ENCODE measurements around the gene ZNF141.
"Not testable (repeated sequence)": the region's sequence is repeated elsewhere in the genome, so short reads cannot be mapped to it uniquely, and the experiment has no call there.

The ZNF141 gene

DNA sequence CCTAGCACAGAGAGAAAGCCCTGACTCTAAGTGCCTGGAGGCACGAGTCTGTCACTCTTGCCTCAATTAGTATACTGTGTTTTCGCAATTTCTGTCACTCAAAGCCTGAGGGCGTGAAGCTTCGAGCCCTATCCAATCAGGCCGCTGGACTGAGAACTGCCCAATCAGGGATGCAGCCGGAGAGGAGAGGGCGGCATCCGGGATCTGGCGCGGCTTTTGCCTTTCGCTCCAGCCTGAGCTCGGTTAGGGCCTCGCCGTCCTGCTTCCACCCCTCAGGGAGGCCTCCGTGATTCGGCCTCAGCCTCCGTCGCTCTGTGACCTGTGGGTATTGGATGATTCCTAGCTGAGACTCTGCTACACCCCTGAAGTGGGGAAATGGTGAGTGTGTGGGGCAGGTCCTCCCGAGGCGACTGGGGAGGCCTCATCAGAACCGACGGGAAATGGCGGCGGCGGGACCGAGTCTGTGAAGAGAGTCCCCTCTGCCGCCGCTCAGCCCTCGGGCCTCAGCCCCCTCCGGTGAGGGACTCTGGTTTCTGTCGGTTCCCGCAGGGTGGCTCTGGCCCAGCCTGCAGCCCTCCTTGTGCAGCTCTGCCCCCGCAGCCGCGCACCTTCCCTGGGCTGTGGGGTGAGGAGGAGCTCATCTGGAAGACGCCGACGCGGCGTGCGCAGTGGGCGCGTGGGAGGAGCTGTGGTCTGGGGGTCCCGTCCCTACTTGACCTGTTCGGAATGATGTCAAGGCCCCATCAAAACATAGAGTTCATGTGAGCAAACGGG is 48.5 kb downstream of the ZNF141 start:
- DNase-seq, result no peak

DNA sequence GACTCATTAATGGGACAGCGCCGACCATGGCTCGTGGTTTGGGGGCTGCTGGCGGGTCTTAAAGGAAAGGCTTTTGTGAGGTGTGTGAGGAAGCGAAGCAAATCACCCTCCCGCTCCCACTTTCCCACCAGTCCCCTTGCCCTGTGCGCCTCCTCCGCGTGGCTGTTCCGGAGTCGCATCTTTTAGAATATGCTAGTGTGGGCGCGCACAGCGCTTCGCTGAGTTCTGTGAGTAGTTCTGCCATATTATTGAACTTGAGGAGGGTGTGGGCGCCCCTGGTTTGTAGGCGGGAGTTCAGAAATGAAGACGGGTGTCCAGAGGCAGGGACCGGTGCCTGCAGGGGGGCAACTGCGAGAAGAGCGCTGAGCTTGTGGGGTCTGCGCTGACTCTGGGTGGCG is 49.1 kb downstream of the ZNF141 start:
- DNase-seq, result no peak

DNA sequence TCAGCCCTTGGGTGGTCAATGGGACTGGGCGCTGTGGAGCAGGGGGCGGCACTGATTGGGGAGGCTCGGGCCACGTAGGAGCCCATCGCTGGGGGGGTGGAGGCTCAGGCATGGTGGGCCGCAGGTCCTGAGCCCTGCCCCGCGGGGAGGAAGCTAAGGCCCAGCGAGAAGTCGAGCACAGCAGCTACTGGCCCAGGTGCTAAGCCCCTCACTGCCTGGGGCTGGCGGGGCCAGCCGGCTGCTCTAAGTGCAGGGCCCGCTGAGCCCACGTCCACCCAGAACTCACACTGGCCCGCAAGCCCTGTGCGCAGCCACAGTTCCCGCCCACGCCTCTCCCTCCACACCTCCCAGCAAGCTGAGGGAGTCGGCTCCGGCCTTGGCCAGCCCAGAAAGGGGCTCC is 66.4 kb downstream of the ZNF141 start:
- DNase-seq, result no peak

DNA sequence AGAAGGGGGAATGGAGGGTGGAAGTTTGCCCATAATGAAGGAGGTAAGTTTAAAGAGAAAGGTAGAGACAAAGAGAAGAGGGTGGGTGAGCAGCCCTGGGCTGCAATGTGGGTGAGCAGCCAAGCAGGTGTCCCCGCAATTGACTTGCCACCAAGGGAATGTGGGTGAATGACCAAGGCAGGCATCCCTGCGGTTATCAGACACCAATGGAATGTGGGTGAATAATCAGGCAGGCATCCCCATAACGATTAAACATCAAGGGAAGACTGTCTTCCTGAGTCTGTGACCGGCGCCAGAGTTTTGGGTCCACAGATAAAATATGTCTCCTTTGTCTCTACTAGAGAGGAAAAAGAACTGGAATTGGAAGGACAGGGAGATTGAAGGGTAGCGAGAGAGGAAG is 70.7 kb downstream of the ZNF141 start:
- DNase-seq, result not testable (repeated sequence)

DNA sequence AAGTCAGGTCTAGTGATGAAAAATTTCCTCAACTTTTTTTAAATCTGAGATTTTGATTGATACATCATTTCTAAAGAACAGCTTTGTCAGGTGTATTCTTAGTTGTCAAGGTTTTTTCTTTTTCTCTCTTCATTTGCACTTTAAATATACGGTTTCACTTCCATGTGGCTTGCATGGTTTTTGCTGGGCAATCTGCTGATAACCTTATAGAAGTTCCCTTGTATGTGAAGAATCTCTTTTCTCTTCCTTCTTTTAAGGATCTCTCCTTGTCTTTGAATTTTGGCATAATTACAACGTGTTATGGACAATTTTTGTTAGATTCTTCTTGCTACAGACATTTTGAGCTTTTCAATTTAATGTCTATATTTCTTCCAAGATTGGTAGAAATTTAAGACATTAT is 85.0 kb downstream of the ZNF141 start:
- DNase-seq, result no peak
